ENCODE measurements around the gene LASP1. TPM values are rescaled to one million over a fixed set of nuclear protein-coding genes. Genes with fewer than 3 reads are reported as not detected.

LASP1 gene, protein sequence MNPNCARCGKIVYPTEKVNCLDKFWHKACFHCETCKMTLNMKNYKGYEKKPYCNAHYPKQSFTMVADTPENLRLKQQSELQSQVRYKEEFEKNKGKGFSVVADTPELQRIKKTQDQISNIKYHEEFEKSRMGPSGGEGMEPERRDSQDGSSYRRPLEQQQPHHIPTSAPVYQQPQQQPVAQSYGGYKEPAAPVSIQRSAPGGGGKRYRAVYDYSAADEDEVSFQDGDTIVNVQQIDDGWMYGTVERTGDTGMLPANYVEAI
- 100 to 1,000 TPM in 1 of 2 donors, 10 to 100 TPM in 1; 87.2 to 219 TPM for total RNA-seq

DNA sequence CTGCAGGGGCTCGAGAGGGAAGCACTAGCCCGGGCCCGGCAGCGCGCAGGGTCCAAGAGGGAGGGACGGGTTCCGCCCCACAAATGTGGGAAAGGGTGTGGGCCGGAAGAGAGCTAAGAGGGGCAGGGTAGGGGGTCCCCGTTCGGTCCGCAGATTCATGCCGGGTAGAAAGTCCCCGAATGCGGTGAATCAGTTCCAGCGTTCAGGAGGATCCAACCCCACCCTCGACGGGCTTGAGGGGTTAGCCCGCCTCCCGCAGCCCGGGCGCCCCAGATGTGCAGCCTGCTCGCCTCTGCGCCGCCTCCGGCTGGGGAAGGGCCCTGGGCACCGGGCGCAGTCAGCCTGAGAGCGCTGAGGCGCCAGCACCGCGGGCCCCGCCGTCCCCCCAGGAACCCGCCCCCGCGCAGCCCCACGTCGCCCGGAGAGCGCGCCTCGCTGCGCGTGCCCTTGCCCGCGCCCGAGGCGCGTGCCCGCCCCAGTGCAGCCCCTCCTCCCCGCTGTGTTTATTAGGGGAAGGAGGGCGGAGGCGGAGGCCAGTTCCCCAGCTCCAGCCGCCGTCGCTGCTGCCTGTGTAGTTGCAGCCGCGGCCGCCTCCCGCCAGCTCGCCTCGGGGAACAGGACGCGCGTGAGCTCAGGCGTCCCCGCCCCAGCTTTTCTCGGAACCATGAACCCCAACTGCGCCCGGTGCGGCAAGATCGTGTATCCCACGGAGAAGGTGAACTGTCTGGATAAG is at the start of gene LASP1:
TSS of gene LASP1 (plus strand) at position 533 of the 733 bp plus-strand sequence. CDS start at position 665, 132 bp downstream.
- no peaks in the 10 kb centered on the region for H3K36me3 ChIP-seq
- TF ChIP-seq, protein P1, sequence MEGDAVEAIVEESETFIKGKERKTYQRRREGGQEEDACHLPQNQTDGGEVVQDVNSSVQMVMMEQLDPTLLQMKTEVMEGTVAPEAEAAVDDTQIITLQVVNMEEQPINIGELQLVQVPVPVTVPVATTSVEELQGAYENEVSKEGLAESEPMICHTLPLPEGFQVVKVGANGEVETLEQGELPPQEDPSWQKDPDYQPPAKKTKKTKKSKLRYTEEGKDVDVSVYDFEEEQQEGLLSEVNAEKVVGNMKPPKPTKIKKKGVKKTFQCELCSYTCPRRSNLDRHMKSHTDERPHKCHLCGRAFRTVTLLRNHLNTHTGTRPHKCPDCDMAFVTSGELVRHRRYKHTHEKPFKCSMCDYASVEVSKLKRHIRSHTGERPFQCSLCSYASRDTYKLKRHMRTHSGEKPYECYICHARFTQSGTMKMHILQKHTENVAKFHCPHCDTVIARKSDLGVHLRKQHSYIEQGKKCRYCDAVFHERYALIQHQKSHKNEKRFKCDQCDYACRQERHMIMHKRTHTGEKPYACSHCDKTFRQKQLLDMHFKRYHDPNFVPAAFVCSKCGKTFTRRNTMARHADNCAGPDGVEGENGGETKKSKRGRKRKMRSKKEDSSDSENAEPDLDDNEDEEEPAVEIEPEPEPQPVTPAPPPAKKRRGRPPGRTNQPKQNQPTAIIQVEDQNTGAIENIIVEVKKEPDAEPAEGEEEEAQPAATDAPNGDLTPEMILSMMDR (IDR thresholded peaks at IDR 0.05), result no peak
- no peaks in the 10 kb centered on the region for H3K27me3 ChIP-seq (replicated peaks; ENCODE audit: insufficient read depth)
- H3K27ac ChIP-seq, result peak within 1 kb of the TSS; percentile 92 to 98
- DNase-seq (ENCODE audit: low spot score) (peak; percentile 53), ATAC-seq (ENCODE audit: insufficient number of reproducible peaks, low FRiP score, low read depth) (peak; percentile 26)
- H3K4me3 ChIP-seq, result peak within 1 kb of the TSS; percentile 100
- H3K9me3 ChIP-seq, result no peaks in the 10 kb centered on the region
- H3K4me1 ChIP-seq (ENCODE audit: control insufficient read depth in 1 of 2, low read depth in 2 of 2), result peaks cover 34 to 43% of the 10 kb centered on the region in 2 donors

DNA sequence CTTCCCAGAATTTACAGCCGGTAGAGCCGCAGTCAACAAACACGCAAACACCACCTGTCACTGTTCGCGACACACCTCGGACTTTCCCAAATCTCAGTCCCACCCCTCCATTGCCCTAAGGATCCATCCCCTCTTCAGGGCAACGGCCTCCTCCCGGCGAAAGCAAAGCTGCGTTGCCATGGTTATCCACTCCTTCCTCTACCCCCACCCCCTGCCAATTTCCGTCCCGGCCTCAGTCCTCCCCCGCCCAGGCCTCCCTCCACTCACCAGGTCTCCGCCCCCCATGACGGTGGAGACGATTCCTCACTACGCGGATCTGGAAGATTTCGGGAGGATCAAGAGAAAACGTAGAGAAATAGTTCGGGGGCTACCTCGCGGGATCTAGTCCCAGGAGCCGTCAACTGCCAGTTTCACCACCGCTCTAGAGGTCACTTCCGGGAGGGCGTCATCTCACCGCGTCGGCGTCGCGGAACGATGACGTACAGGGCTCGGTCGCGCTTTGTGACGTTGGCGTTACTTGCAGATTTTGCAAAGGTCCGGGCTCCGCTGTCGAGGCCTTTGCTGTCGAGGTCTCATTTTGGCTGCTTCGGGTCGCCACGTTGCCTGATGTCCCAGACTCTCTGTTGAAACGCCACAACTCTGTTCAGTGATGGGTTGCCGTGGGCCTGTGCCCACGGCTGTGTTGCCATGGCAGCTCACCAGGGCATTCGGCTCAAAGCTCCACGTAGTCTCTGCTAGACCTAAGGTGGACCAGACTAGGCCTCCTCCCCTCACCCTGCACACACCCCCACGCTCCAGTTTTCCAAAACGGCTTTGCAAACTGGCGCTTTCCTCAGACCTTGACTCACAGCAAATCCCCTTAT is 44.7 kb upstream of the LASP1 start, which contains the start of gene CWC25:
TSS of gene CWC25 (minus strand) at position 423 of the 863 bp plus-strand sequence. CDS start at position 285, 138 bp downstream.
- no peaks in the 10 kb centered on the region for H3K27me3 ChIP-seq (replicated peaks; ENCODE audit: insufficient read depth)
- H3K4me3 ChIP-seq, result peak within 1 kb of the TSS; percentile 91
- ATAC-seq (ENCODE audit: insufficient number of reproducible peaks, low FRiP score, low read depth) (peak; percentile 95), DNase-seq (ENCODE audit: low spot score) (peak; percentile 78)
- TF ChIP-seq, protein P1 (IDR thresholded peaks at IDR 0.05), result no peak
- H3K36me3 ChIP-seq, result peaks cover 10% of the 10 kb centered on the region
- no peaks in the 10 kb centered on the region for H3K9me3 ChIP-seq
- H3K4me1 ChIP-seq (ENCODE audit: control insufficient read depth in 1 of 2, low read depth in 2 of 2), result peaks cover 7 to 24% of the 10 kb centered on the region in 2 donors
- peak within 1 kb of the TSS; percentile 96 for H3K27ac ChIP-seq

DNA sequence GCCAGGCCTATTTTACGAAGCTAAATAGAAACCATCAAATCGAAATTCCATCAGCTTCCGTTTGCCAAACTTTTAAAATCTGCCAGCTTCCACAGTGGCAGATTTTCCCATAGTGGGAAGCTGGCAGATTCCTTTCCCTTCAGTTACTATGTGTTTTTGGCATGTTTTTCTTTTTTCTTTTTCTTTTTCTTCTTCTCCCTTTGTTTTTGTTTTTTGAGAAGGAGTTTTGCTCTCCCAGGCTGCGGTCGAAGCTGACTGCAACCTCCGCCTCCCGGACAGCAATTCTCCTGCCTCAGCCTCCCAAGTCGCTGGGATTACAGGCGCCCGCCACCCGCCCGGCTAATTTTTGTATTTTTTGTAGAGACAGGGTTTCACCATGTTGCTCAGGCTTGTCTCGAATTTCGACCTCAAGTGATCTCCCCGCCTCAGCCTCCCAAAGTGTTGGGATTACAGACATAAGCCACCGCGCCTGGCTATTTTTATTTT is 44.1 kb upstream of the LASP1 start:
- H3K4me1 ChIP-seq (ENCODE audit: control insufficient read depth in 1 of 2, low read depth in 2 of 2), result peaks cover 7 to 24% of the 10 kb centered on the region in 2 donors
- H3K4me3 ChIP-seq, result peak overlapping the region; percentile 91
- TF ChIP-seq, protein P1 (IDR thresholded peaks at IDR 0.05), result no peak

DNA sequence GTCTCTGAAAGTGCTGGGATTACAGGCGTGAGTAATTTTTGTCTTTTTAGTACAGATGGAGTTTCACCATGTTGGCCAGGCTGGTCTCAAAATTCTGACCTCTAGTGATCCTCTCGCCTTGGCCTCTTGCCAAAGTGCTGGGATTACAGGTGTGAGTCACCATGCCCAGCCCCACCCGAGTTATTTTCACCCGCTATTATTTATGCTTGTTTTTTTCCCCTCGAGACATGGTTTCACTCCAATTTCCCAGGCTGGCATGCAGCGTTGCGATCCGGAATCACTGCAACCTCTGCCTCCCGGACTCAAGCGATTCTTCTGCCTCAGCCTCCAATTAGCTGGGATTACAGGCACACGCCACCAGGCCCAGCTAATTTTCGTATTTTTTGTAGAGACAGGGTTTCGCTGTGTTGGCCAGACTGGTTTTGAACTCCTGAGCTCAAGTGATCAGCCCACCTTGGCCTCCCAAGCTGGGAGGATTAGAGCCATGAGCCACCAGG is 25.5 kb upstream of the LASP1 start:
- Histone ChIP-seq H3K27me3 (replicated peaks; ENCODE audit: insufficient read depth) (no peaks in the 10 kb centered on the region), H3K4me1 (ENCODE audit: control insufficient read depth in 1 of 2, low read depth in 2 of 2) (peaks cover 0 to 4% of the 10 kb centered on the region in 2 donors), H3K9me3 (no peaks in the 10 kb centered on the region), H3K27ac (peak overlapping the region in 1 of 2 donors; percentile 59), H3K36me3 (peaks cover 15% of the 10 kb centered on the region), H3K4me3 (no peak overlapping the region)
- TF ChIP-seq, protein P1 (IDR thresholded peaks at IDR 0.05), result no peak
- no peak for DNase-seq (ENCODE audit: low spot score)
- ATAC-seq (ENCODE audit: insufficient number of reproducible peaks, low FRiP score, low read depth), result no peak

More for the DNA sequence above, 44.1 kb upstream of the LASP1 start:
- DNase-seq (ENCODE audit: low spot score) (no peak), ATAC-seq (ENCODE audit: insufficient number of reproducible peaks, low FRiP score, low read depth) (no peak)
- peak overlapping the region; percentile 96 for H3K27ac ChIP-seq
- H3K36me3 ChIP-seq, result peaks cover 3% of the 10 kb centered on the region
- no peaks in the 10 kb centered on the region for H3K27me3 ChIP-seq (replicated peaks; ENCODE audit: insufficient read depth)
- H3K9me3 ChIP-seq, result no peaks in the 10 kb centered on the region
